HCT116 (cell line): ENCODE data around the gene KIF13A. TPM values are rescaled to one million over a fixed set of nuclear protein-coding genes. Genes with fewer than 3 reads are reported as not detected.

Source experiments
- ATAC-seq: fragments of 200-7000 bp; cut with Tn5 transposase; 2 replicates; pipeline ENCODE4 v1.9.1; 2020; ENCODE audit warnings: mild to moderate bottlenecking, moderate library complexity
- BruUV-seq: library from RNA; stranded (reverse); fragments of 400-500 nt; replicated peaks from 2 replicates; lab custom pipeline; 2021; lab: Mats Ljungman, UMichigan
- CTCF ChIA-PET: fragments of 300-600 bp; sonication (Branson Sonifier 250); formaldehyde crosslinking; loops from one replicate; lab custom pipeline; 2021; ENCODE audit warnings: antibody characterized with exemption; lab: Charles Lee
- POLR2A ChIA-PET: fragments of 300-600, 350-600 bp; sonication (Branson Sonifier 250); formaldehyde crosslinking; loops from one replicate; lab custom pipeline; 2021; ENCODE audit warnings: antibody characterized with exemption; lab: Charles Lee
- RAD21 ChIA-PET, 2 experiments: fragments of 300-600 bp; sonication (Branson Sonifier 250); formaldehyde crosslinking; loops; one replicate each; lab custom pipeline; 2023; ENCODE audit warnings: low total read pairs in 2 of 2; ENCODE audit not compliant: uncharacterized antibody in 2 of 2, unreplicated experiment in 2 of 2, low non-redundant PET in 1 of 2; lab: Charles Lee
- DNase-seq: peaks from one replicate; pipeline ENCODE4 v3.0.0-alpha.2; 2010; ENCODE audit warnings: low read depth, low spot score
- H2AFZ ChIP-seq: fragments of 200-600 bp; shearing (Covaris generic), sonication (generic); 2 replicates; pipeline ENCODE4 v1.6.1; 2017; ENCODE audit warnings: low read depth, mixed run types, mixed read lengths, antibody characterized with exemption, low read length; ENCODE audit not compliant: poor library complexity, severe bottlenecking
- H3K27ac ChIP-seq: 2 replicates; pipeline ENCODE4 v1.5.1; 2012; ENCODE audit warnings: low read depth, low read length
- H3K27me3 ChIP-seq: fragments of 200-600 bp; sonication (generic); 2 replicates; pipeline ENCODE4 v1.6.1; 2016; ENCODE audit warnings: mixed run types, low read length, mixed read lengths; ENCODE audit not compliant: insufficient read depth
- H3K36me3 ChIP-seq, 2 experiments: fragments of 200-500 bp in 1 of 2; fragments of 200-600 bp in 1 of 2; sonication (Bioruptor generic) in 1 of 2; sonication (generic) in 1 of 2; 2 replicates each; pipeline versions ENCODE4 v1.5.1 to v1.6.1; 2014 to 2016; ENCODE audit warnings: low read length in 2 of 2, inconsistent platforms in 1 of 2, mixed read lengths in 1 of 2, mixed run types in 1 of 2; ENCODE audit not compliant: insufficient read depth in 2 of 2, control insufficient read depth in 1 of 2
- H3K4me1 ChIP-seq, 2 experiments: fragments of 200-600 bp in 1 of 2; sonication (generic) in 1 of 2; 2 replicates each; pipeline versions ENCODE4 v1.5.1 to v1.6.1; 2012 to 2017; ENCODE audit warnings: low read length in 2 of 2, inconsistent platforms in 1 of 2, mild to moderate bottlenecking in 1 of 2, mixed read lengths in 1 of 2, mixed run types in 1 of 2, moderate library complexity in 1 of 2; ENCODE audit not compliant: insufficient read depth in 2 of 2, control insufficient read depth in 1 of 2
- H3K4me2 ChIP-seq: fragments of 200-600 bp; sonication (generic); 2 replicates; pipeline ENCODE4 v1.6.1; 2017; ENCODE audit warnings: mixed run types, low read length, mixed read lengths
- H3K4me3 ChIP-seq, 2 experiments: fragments of 200-600 bp in 1 of 2; sonication (generic) in 1 of 2; replicated peaks in 1 of 2; 2 replicates each; pipeline ENCODE4 v1.5.1; 2011 to 2016; ENCODE audit warnings: low read length in 2 of 2, control low read depth in 1 of 2, low read depth in 1 of 2, mild to moderate bottlenecking in 1 of 2, mixed read lengths in 1 of 2, mixed run types in 1 of 2
- H3K79me2 ChIP-seq: fragments of 200-600 bp; sonication (generic); 2 replicates; pipeline ENCODE4 v1.6.1; 2017; ENCODE audit warnings: mild to moderate bottlenecking, mixed run types, low read length, moderate library complexity, mixed read lengths; ENCODE audit not compliant: insufficient read depth
- H3K9ac ChIP-seq: fragments of 200-600 bp; sonication (generic); 2 replicates; pipeline ENCODE4 v1.6.1; 2016; ENCODE audit warnings: low read length, mixed read lengths
- H3K9me2 ChIP-seq: fragments of 200-600 bp; sonication (generic), shearing (Covaris generic); 2 replicates; pipeline ENCODE4 v1.6.1; 2017; ENCODE audit warnings: mixed run types, mild to moderate bottlenecking, moderate library complexity; ENCODE audit not compliant: insufficient read depth
- H3K9me3 ChIP-seq, 2 experiments: fragments of 200-500 bp in 1 of 2; fragments of 200-600 bp in 1 of 2; sonication (Bioruptor generic) in 1 of 2; sonication (generic) in 1 of 2; 2 replicates each; pipeline ENCODE4 v1.6.1; 2014 to 2017; ENCODE audit warnings: low read length in 2 of 2, mixed read lengths in 2 of 2, inconsistent platforms in 1 of 2, low read depth in 1 of 2, mild to moderate bottlenecking in 1 of 2, mixed run types in 1 of 2, moderate library complexity in 1 of 2; ENCODE audit not compliant: control insufficient read depth in 1 of 2, insufficient read depth in 1 of 2
- H4K20me1 ChIP-seq: fragments of 200-600 bp; sonication (generic), shearing (Covaris generic); 2 replicates; pipeline ENCODE4 v1.6.1; 2017; ENCODE audit warnings: mixed run types, mild to moderate bottlenecking, moderate library complexity; ENCODE audit not compliant: insufficient read depth
- ATF3 ChIP-seq: IDR thresholded peaks from 2 replicates; pipeline ENCODE4 v1.6.1; 2012
- CTCF ChIP-seq, 3 experiments: fragments of 200-600 bp in 1 of 3; sonication (generic) in 1 of 3; IDR thresholded peaks in 2 of 3; conservative IDR thresholded peaks in 1 of 3; 2 replicates each; pipeline ENCODE4 v1.5.1; 2012 to 2017; ENCODE audit warnings: low read depth in 2 of 3, low read length in 2 of 3, antibody characterized with exemption in 1 of 3, borderline replicate concordance in 1 of 3, control low read depth in 1 of 3, mild to moderate bottlenecking in 1 of 3, mixed read lengths in 1 of 3, mixed run types in 1 of 3, moderate library complexity in 1 of 3; ENCODE audit not compliant: insufficient read depth in 1 of 3
- EGR1 ChIP-seq: IDR thresholded peaks from 2 replicates; pipeline ENCODE4 v1.6.1; 2012; ENCODE audit warnings: low read depth
- ELF1 ChIP-seq: IDR thresholded peaks from 2 replicates; pipeline ENCODE4 v1.6.1; 2012; ENCODE audit warnings: low read depth, borderline replicate concordance
- EZH2phosphoT487 ChIP-seq: fragments of 200-600 bp; IDR thresholded peaks from 2 replicates; pipeline ENCODE4 v1.6.1; 2018; ENCODE audit warnings: antibody characterized with exemption, borderline replicate concordance
- JUND ChIP-seq: IDR thresholded peaks from 2 replicates; pipeline ENCODE4 v1.6.1; 2012
- MAX ChIP-seq: IDR thresholded peaks from 2 replicates; pipeline ENCODE4 v1.6.1; 2012
- POLR2AphosphoS5 ChIP-seq: IDR thresholded peaks from 2 replicates; pipeline ENCODE4 v1.6.1; 2011; ENCODE audit warnings: mild to moderate bottlenecking, low read depth, low read length, moderate library complexity
- RAD21 ChIP-seq: IDR thresholded peaks from 2 replicates; pipeline ENCODE4 v1.6.1; 2012; ENCODE audit warnings: low read depth, mild to moderate bottlenecking
- SIN3A ChIP-seq: IDR thresholded peaks from 2 replicates; pipeline ENCODE4 v1.6.1; 2012; ENCODE audit warnings: low read depth
- SRF ChIP-seq: IDR thresholded peaks from 2 replicates; pipeline ENCODE4 v1.6.1; 2012; ENCODE audit warnings: low read depth
- TCF7L2 ChIP-seq: IDR thresholded peaks from 2 replicates; pipeline ENCODE4 v1.7.0; 2011; ENCODE audit warnings: borderline replicate concordance, inconsistent platforms; ENCODE audit not compliant: insufficient read depth, insufficient read length; ENCODE audit errors: extremely low read depth
- YY1 ChIP-seq: IDR thresholded peaks from 2 replicates; pipeline ENCODE4 v1.6.1; 2011; ENCODE audit warnings: low read length, low read depth, moderate library complexity, mild to moderate bottlenecking; ENCODE audit not compliant: insufficient replicate concordance; ENCODE audit errors: extremely low read depth
- ZBTB33 ChIP-seq: IDR thresholded peaks from 2 replicates; pipeline ENCODE4 v1.6.1; 2011; ENCODE audit warnings: mild to moderate bottlenecking, low read length, moderate library complexity; ENCODE audit not compliant: insufficient replicate concordance; ENCODE audit errors: extremely low read depth
- ZFX ChIP-seq: fragments of 450-650 bp; IDR thresholded peaks from 2 replicates; pipeline ENCODE4 v1.6.1; 2017
- intact Hi-C: fragments of 100-400 bp; cut with micrococcal nuclease; formaldehyde crosslinking; loops from 2 replicates; pipeline ENCODE4 v1.10.0; 2022
- total RNA-seq: library from RNA; stranded (reverse); gene quantifications from one replicate; pipeline ENCODE4 v1.2.1, GENCODE V29; 2021; ENCODE audit not compliant: unreplicated experiment

KIF13A gene
- total RNA-seq, 1 experiment from 2014 or later, result 23.1 TPM

- Histone ChIP-seq H3K4me2 (no peak overlapping the region), H3K9ac (no peak overlapping the region), H3K9me2 (no peaks in the 10 kb centered on the region), H4K20me1 (peaks cover under 1% of the 10 kb centered on the region; the same call in 1 of the 2 replicates), H3K79me2 (peaks cover 23% of the 10 kb centered on the region), H3K27ac (no peak overlapping the region), H3K4me3 (no peak overlapping the region), H3K27me3 (no peaks in the 10 kb centered on the region), H3K9me3 (no peaks in the 10 kb centered on the region), H3K4me1 (peaks cover 11 to 24% of the 10 kb centered on the region in 2 experiments), H3K36me3 (no peaks in the 10 kb centered on the region), H2AFZ (no peak overlapping the region)
- ATAC-seq (no peak), DNase-seq (no peak)
- ChIA-PET RAD21 (no interaction called here), CTCF (no interaction called here), POLR2A (no interaction called here)
- no TSS peak for BruUV-seq
- TF ChIP-seq EZH2phosphoT487 (no peak), ZFX (no peak), ZBTB33 (no peak), POLR2AphosphoS5 (no peak), SIN3A (no peak), EGR1 (no peak), JUND (no peak), ELF1 (no peak), ATF3 (no peak), SRF (no peak), YY1 (no peak), TCF7L2 (no peak), MAX (no peak), CTCF (IDR thresholded peaks at IDR 0.05 in 2 of 3, conservative IDR thresholded peaks at IDR 0.05 in 1 of 3; ENCODE audit: borderline replicate concordance in 1 of 3, insufficient read depth in 1 of 3, low read depth in 2 of 3, low read length in 2 of 3) (no peak), RAD21 (no peak)
- intact Hi-C loops, result no loop called here
Observed at GRCh38 chr6:17709476-17709875, 278.0 kb downstream of the KIF13A start.

Other genes starting within 250 kb of the KIF13A start
- gene NHLRC1, start 135.0 kb upstream of the KIF13A start, total RNA-seq, result not detected
- gene TPMT, start 167.4 kb upstream of the KIF13A start, total RNA-seq, result 10.1 TPM
- 24.5 TPM for gene KDM1B, start 167.8 kb upstream of the KIF13A start, total RNA-seq